Heart left ventricle (tissue), 16 donors: ENCODE measurements around the gene TPI1. TPM values are rescaled to one million over a fixed set of nuclear protein-coding genes. Genes with fewer than 3 reads are reported as not detected.

ENCODE experiments used
- ATAC-seq, 4 donors: fragments of 200-7000 bp; cut with Tn5 transposase; one replicate each; pipeline ENCODE4 v1.9.1; 2020 to 2022; ENCODE audit warnings: moderate library complexity in 4 of 4, mild to moderate bottlenecking in 3 of 4, moderate number of reproducible peaks in 1 of 4
- DNase-seq, 5 donors: peaks; one replicate each; pipeline ENCODE4 v3.0.0-alpha.2; 2020
- H3K27ac ChIP-seq, 12 donors: fragments of 200-600 bp; sonication (generic) in 4 of 12; one replicate each; pipeline versions ENCODE4 v1.5.0 to v1.8.0; 2016 to 2022; ENCODE audit warnings: mild to moderate bottlenecking in 2 of 12
- H3K27me3 ChIP-seq, 9 donors: fragments of 200-600 bp; sonication (generic) in 2 of 9; one replicate each; pipeline versions ENCODE4 v1.5.1 to v1.8.0; 2016 to 2022; ENCODE audit warnings: mild to moderate bottlenecking in 3 of 9
- H3K36me3 ChIP-seq, 9 donors: fragments of 200-600 bp; sonication (generic) in 2 of 9; one replicate each; pipeline versions ENCODE4 v1.5.0 to v1.8.0; 2018 to 2022; ENCODE audit warnings: mild to moderate bottlenecking in 2 of 9
- H3K4me1 ChIP-seq, 12 donors: fragments of 200-600 bp; sonication (generic) in 4 of 12; one replicate each; pipeline versions ENCODE4 v1.5.0 to v1.8.0; 2016 to 2022; ENCODE audit warnings: mild to moderate bottlenecking in 3 of 12
- H3K4me3 ChIP-seq, 12 donors: fragments of 200-600 bp; sonication (generic) in 4 of 12; one replicate each; pipeline versions ENCODE4 v1.5.0 to v1.8.0; 2017 to 2022; ENCODE audit warnings: mild to moderate bottlenecking in 9 of 12, moderate library complexity in 4 of 12
- H3K9me3 ChIP-seq, 12 donors: fragments of 200-600 bp; sonication (generic) in 4 of 12; one replicate each; pipeline versions ENCODE4 v1.5.0 to v1.8.0; 2016 to 2022; ENCODE audit warnings: mild to moderate bottlenecking in 1 of 12
- CTCF ChIP-seq, 12 donors: fragments of 200-600 bp; sonication (generic) in 4 of 12; IDR thresholded peaks; one replicate each; pipeline versions ENCODE4 v1.5.0 to v1.8.0; 2018 to 2022; ENCODE audit warnings: antibody characterized with exemption in 12 of 12, mild to moderate bottlenecking in 5 of 12
- POLR2A ChIP-seq, 2 donors: fragments of 450-650 bp; IDR thresholded peaks; one replicate each; pipeline ENCODE4 v1.6.1; 2017; ENCODE audit warnings: antibody characterized with exemption in 2 of 2, mild to moderate bottlenecking in 2 of 2, moderate library complexity in 2 of 2
- WGBS, 4 donors: extraction: QIAGEN DNeasy Blood & Tissue Kit in 2 of 4; methylation state at CpG; one replicate each; pipeline versions ENCODE4 v1.1.5 to v1.1.7; 2013 to 2018; 5-methylcytosine and 5-hydroxymethylcytosine counted together
- intact Hi-C, 10 donors: fragments of 100-400 bp; cut with DNase I; formaldehyde crosslinking; loops; one replicate each; pipeline versions ENCODE4 v1.11.1 to v1.14.2; 2022
- polyA plus RNA-seq, 2 donors: library from polyadenylated mRNA; stranded (reverse); fragments of 200-250 nt; gene quantifications; one replicate each; pipeline ENCODE4 v1.2.3, GENCODE V29; 2013
- total RNA-seq, 9 donors: library from RNA; depleted of rRNA in 2 of 9; stranded (reverse); fragments of >200 nt in 2 of 9; fragmentation: NEBNext Ultra II Directional in 3 of 9; extraction: Animal tissue kit (Norgen Biotek cat#: 25700) in 3 of 9; gene quantifications; one replicate each; pipeline versions ENCODE4 v1.1.0 to v1.2.4, GENCODE V29; 2016 to 2023
- donor health status: ischemic (EF 13 %, LVEDD 7.1; RV severe dilation, severe dysfunction).
- donor health status: healthy with polysubstance abuse.
- donor health status: DM: no; HTN: yes; CAD: no.
- donor health status: DM: no; HTN: no; CAD: no.
- donor health status: ischemic (EF 25% LVEDD 6.9; RV normal size, moderate dysfunction).
- donor health status: ischemic (EF 25% LVEDD 5.7; RV mildly dilated, moderate dysfunction).
- donor health status: healthy.
- donor health status: DM: yes; HTN: yes; CAD: no.
- donor health status: ischemic (EF 35%, LVEDD 5.7; RV mildly dilated, moderate dysfunction).
- donor health status: nonischemic (EF 11% LVEDD 7.7; RV severe dilation, severe dysfunction).
- donor health status: DM: yes; HTN: yes; CAD: no.
- donor health status: PGD.
- donor health status: ischemic (EF 29% LVEDD 5.4; RV normal size, mild dysfunction).
- donor health status: nonischemic (EF 23%, LVEDD 6.1; RV moderate dilation, normal function).

Gene TPI1
- total and polyA plus RNA-seq, 11 donors = 600 to 1,605 (median 730) TPM

GRCh38 chr12:6914947-6915788, 47.8 kb downstream of the TPI1 start:
- peaks cover 0 to 12% (median 0%) of the 10 kb centered on the region in 9 donors for H3K36me3 ChIP-seq
- H3K27ac ChIP-seq = peak overlapping the region in 9 of 12 donors; percentile 43 to 89 (median 64)
- intact Hi-C loops = no loop called here
- no peaks in the 10 kb centered on the region for H3K9me3 ChIP-seq
- DNase-seq = no peak
- H3K4me1 ChIP-seq = peaks cover 0 to 19% (median 8%) of the 10 kb centered on the region in 12 donors
- WGBS, 4 donors = 24 to 39% (median 29%) methylated on average over 29 of the region's 29 CpGs
- peaks cover 0 to 14% (median 0%) of the 10 kb centered on the region in 9 donors for H3K27me3 ChIP-seq
- peak overlapping the region; percentile 52 to 84 (median 71) for H3K4me3 ChIP-seq
- TF ChIP-seq POLR2A (IDR thresholded peaks at IDR 0.05) (no peak), CTCF (IDR thresholded peaks at IDR 0.05) (no peak)
- peak in 1 of 4 donors; percentile 5 for ATAC-seq

- peak overlapping the region in 1 of 12 donors; percentile 89 for H3K27ac ChIP-seq
- peaks cover 0 to 14% (median 0%) of the 10 kb centered on the region in 9 donors for H3K27me3 ChIP-seq
- ATAC-seq (peak in 1 of 4 donors; percentile 1), DNase-seq (peak in 1 of 5 donors; percentile 40)
- H3K36me3 ChIP-seq = peaks cover 0 to 12% (median 0%) of the 10 kb centered on the region in 9 donors
- H3K4me3 ChIP-seq = peak overlapping the region in 4 of 12 donors; percentile 57 to 84 (median 74)
- peaks cover 0 to 19% (median 8%) of the 10 kb centered on the region in 12 donors for H3K4me1 ChIP-seq
- H3K9me3 ChIP-seq = no peaks in the 10 kb centered on the region
- TF ChIP-seq CTCF (IDR thresholded peaks at IDR 0.05) (no peak), POLR2A (IDR thresholded peaks at IDR 0.05) (no peak)
- 78 to 85% (median 83%) methylated on average over 13 to 14 of the region's 14 CpGs for WGBS, 4 donors
- intact Hi-C loops = no loop called here
Observed at GRCh38 chr12:6915789-6916285, 48.5 kb downstream of the TPI1 start.

GRCh38 chr12:6916426-6917200, 49.3 kb downstream of the TPI1 start:
- no peak overlapping the region for H3K4me3 ChIP-seq
- H3K36me3 ChIP-seq = peaks cover 0 to 13% (median 0%) of the 10 kb centered on the region in 9 donors

More at GRCh38 chr12:6916426-6917200, 49.3 kb downstream of the TPI1 start:
- Histone ChIP-seq H3K9me3 (no peaks in the 10 kb centered on the region), H3K27me3 (peaks cover 0 to 14% (median 0%) of the 10 kb centered on the region in 9 donors), H3K27ac (no peak overlapping the region), H3K4me1 (peaks cover 0 to 19% (median 8%) of the 10 kb centered on the region in 12 donors)
- 89 to 97% (median 91%) methylated on average over 11 of the region's 11 CpGs for WGBS, 4 donors
- no peak for TF ChIP-seq CTCF (IDR thresholded peaks at IDR 0.05)
- no peak for TF ChIP-seq POLR2A (IDR thresholded peaks at IDR 0.05)
- intact Hi-C loops = no loop called here
- ATAC-seq = no peak
- DNase-seq = peak in 1 of 5 donors; percentile 25
